SK-N-SH (cell line): ENCODE measurements around the gene ARHGEF4. TPM values are rescaled to one million over a fixed set of nuclear protein-coding genes. Genes with fewer than 3 reads are reported as not detected.

ENCODE experiments used
- CTCF ChIA-PET: fragments of 300-600, 350-600 bp; formaldehyde crosslinking; extraction: SDS; loops from one replicate; lab custom pipeline; 2021; lab: Yijun Ruan, JAX
- POLR2A ChIA-PET: fragments of 350-600 bp; sonication (Branson Sonifier 250); formaldehyde crosslinking; extraction: SDS; loops from one replicate; lab custom pipeline; 2020; ENCODE audit warnings: antibody characterized with exemption, inconsistent platforms; lab: Yijun Ruan, JAX
- DNase-seq: peaks from one replicate; pipeline ENCODE4 v3.0.0; 2012
- H2AFZ ChIP-seq: fragments of 200-600 bp; sonication (generic); 2 replicates; pipeline ENCODE4 v1.8.1; 2016; ENCODE audit warnings: antibody characterized with exemption, mild to moderate bottlenecking, low read depth
- H3F3A ChIP-seq: fragments of 200-600 bp; sonication (generic); replicated peaks from 2 replicates; pipeline ENCODE3; 2016; ENCODE audit warnings: antibody characterized with exemption, mild to moderate bottlenecking; ENCODE audit not compliant: insufficient read depth
- H3K27ac ChIP-seq, 2 experiments: fragments of 200-500 bp in 1 of 2; fragments of 200-600 bp in 1 of 2; sonication (Bioruptor generic) in 1 of 2; sonication (generic), shearing (Covaris generic) in 1 of 2; 2 replicates each; pipeline versions ENCODE4 v1.5.1 to v1.6.1; 2014 to 2016; ENCODE audit warnings: low read depth in 2 of 2, inconsistent platforms in 1 of 2, low read length in 1 of 2, mild to moderate bottlenecking in 1 of 2, mixed read lengths in 1 of 2
- H3K27me3 ChIP-seq: fragments of 200-600 bp; sonication (generic), shearing (Covaris generic); 2 replicates; pipeline ENCODE4 v1.6.1; 2016; ENCODE audit warnings: mixed run types; ENCODE audit not compliant: insufficient read depth
- H3K36me3 ChIP-seq, 2 experiments: fragments of 200-500 bp in 1 of 2; fragments of 200-600 bp in 1 of 2; sonication (Bioruptor generic) in 1 of 2; sonication (generic) in 1 of 2; replicated peaks in 1 of 2; 2 replicates each; pipeline versions ENCODE3 to v1.5.1; 2014 to 2016; ENCODE audit warnings: low read length in 1 of 2, mild to moderate bottlenecking in 1 of 2; ENCODE audit not compliant: insufficient read depth in 2 of 2, control insufficient read depth in 1 of 2
- H3K4me1 ChIP-seq, 2 experiments: fragments of 200-500 bp in 1 of 2; fragments of 200-600 bp in 1 of 2; sonication (Bioruptor generic) in 1 of 2; sonication (generic), shearing (Covaris generic) in 1 of 2; 2 replicates each; pipeline versions ENCODE4 v1.5.1 to v1.6.1; 2014 to 2016; ENCODE audit warnings: low read depth in 1 of 2, low read length in 1 of 2, mixed run types in 1 of 2; ENCODE audit not compliant: insufficient read depth in 2 of 2, control insufficient read depth in 1 of 2
- H3K4me2 ChIP-seq: fragments of 200-600 bp; sonication (generic), shearing (Covaris generic); 2 replicates; pipeline ENCODE4 v1.6.1; 2017; ENCODE audit warnings: mixed run types
- H3K4me3 ChIP-seq, 2 experiments: fragments of 200-500 bp in 1 of 2; fragments of 200-600 bp in 1 of 2; sonication (Bioruptor generic) in 1 of 2; sonication (generic), shearing (Covaris generic) in 1 of 2; 2 replicates each; pipeline versions ENCODE4 v1.5.1 to v1.8.1; 2014 to 2016; ENCODE audit warnings: low read depth in 2 of 2, inconsistent platforms in 1 of 2, low read length in 1 of 2, mild to moderate bottlenecking in 1 of 2, mixed read lengths in 1 of 2, moderate library complexity in 1 of 2
- H3K79me2 ChIP-seq: fragments of 200-600 bp; sonication (generic); 2 replicates; pipeline ENCODE4 v1.8.1; 2017; ENCODE audit warnings: mild to moderate bottlenecking; ENCODE audit not compliant: insufficient read depth
- H3K9ac ChIP-seq: fragments of 200-600 bp; sonication (generic); 2 replicates; pipeline ENCODE4 v1.6.1; 2017; ENCODE audit warnings: mixed run types
- H3K9me2 ChIP-seq: fragments of 200-600 bp; sonication (generic); 2 replicates; pipeline ENCODE4 v1.6.1; 2017; ENCODE audit warnings: mixed run types
- H3K9me3 ChIP-seq: fragments of 200-600 bp; sonication (generic); 2 replicates; pipeline ENCODE4 v1.6.1; 2017; ENCODE audit warnings: mixed run types, mild to moderate bottlenecking, moderate library complexity
- H4K20me1 ChIP-seq: fragments of 200-600 bp; sonication (generic); 2 replicates; pipeline ENCODE4 v1.6.1; 2017; ENCODE audit warnings: mild to moderate bottlenecking, mixed run types; ENCODE audit not compliant: insufficient read depth
- ELF1 ChIP-seq: IDR thresholded peaks from 2 replicates; pipeline ENCODE4 v1.4.0; 2012
- EP300 ChIP-seq, 2 experiments: IDR thresholded peaks; 2 replicates each; pipeline versions ENCODE4 v1.4.0 to v1.6.1; 2012; ENCODE audit warnings: borderline replicate concordance in 1 of 2, low read depth in 1 of 2, low read length in 1 of 2
- EZH2phosphoT487 ChIP-seq: fragments of 200-600 bp; sonication (generic); IDR thresholded peaks from 2 replicates; pipeline ENCODE4 v1.6.1; 2017; ENCODE audit warnings: low read depth, mixed run types, mild to moderate bottlenecking, antibody characterized with exemption, moderate library complexity, borderline replicate concordance
- FOXJ3 ChIP-seq: sonication (generic); formaldehyde crosslinking; IDR thresholded peaks from 2 replicates; pipeline ENCODE4 v1.5.1; 2020; ENCODE audit warnings: mild to moderate bottlenecking, missing genetic modification reagents
- FOXM1 ChIP-seq: IDR thresholded peaks from 2 replicates; pipeline ENCODE4 v1.4.0; 2012; ENCODE audit warnings: low read depth, mild to moderate bottlenecking
- GABPA ChIP-seq: IDR thresholded peaks from 2 replicates; pipeline ENCODE4 v1.4.0; 2012; ENCODE audit warnings: low read depth, mild to moderate bottlenecking
- GATA2 ChIP-seq: sonication (generic); formaldehyde crosslinking; IDR thresholded peaks from 2 replicates; pipeline ENCODE4 v1.5.0; 2020; ENCODE audit warnings: mild to moderate bottlenecking, missing genetic modification reagents
- IRF3 ChIP-seq: fragments of 150-350 bp; IDR thresholded peaks from 2 replicates; pipeline ENCODE4 v1.6.1; 2016; ENCODE audit warnings: mild to moderate bottlenecking, low read depth, low read length
- MAX ChIP-seq: IDR thresholded peaks from 2 replicates; pipeline ENCODE4 v1.4.0; 2012; ENCODE audit warnings: low read depth
- MEF2A ChIP-seq: IDR thresholded peaks from 2 replicates; pipeline ENCODE4 v1.4.0; 2012; ENCODE audit warnings: low read depth, borderline replicate concordance
- MXI1 ChIP-seq: IDR thresholded peaks from 2 replicates; pipeline ENCODE4 v1.6.1; 2012; ENCODE audit warnings: mild to moderate bottlenecking, low read depth, low read length, improper control_type of control experiment
- POLR2AphosphoS5 ChIP-seq: IDR thresholded peaks from 2 replicates; pipeline ENCODE4 v1.6.1; 2012; ENCODE audit warnings: low read depth, low read length
- TEAD4 ChIP-seq: IDR thresholded peaks from 2 replicates; pipeline ENCODE4 v1.4.0; 2012; ENCODE audit warnings: mild to moderate bottlenecking, borderline replicate concordance; ENCODE audit not compliant: insufficient read depth
- USF1 ChIP-seq: IDR thresholded peaks from 2 replicates; pipeline ENCODE4 v1.4.0; 2012; ENCODE audit warnings: low read depth, borderline replicate concordance
- YY1 ChIP-seq: IDR thresholded peaks from 2 replicates; pipeline ENCODE4 v1.4.0; 2012; ENCODE audit warnings: low read depth, mild to moderate bottlenecking
- WGBS: methylation state at CpG from one replicate; pipeline ENCODE4 v1.1.6; 2017; ENCODE audit warnings: low lambda C conversion rate; 5-methylcytosine and 5-hydroxymethylcytosine counted together
- polyA plus RNA-seq, 3 experiments: library from polyadenylated mRNA; depleted of rRNA; stranded (reverse); fragments of >200 nt; gene quantifications; 2 replicates each; pipeline ENCODE4 v1.2.3, GENCODE V29; 2012
- TF ChIP-seq, protein P1 (sequence below): fragments of 200-600 bp; sonication (generic); IDR thresholded peaks from 2 replicates; pipeline ENCODE4 v1.6.1; 2017; ENCODE audit warnings: antibody characterized with exemption, mild to moderate bottlenecking, moderate library complexity
- TF ChIP-seq, protein P2 (sequence below): fragments of 150-350 bp; IDR thresholded peaks from 2 replicates; pipeline ENCODE4 v1.6.1; 2017; ENCODE audit warnings: antibody characterized with exemption, low read length, low read depth, borderline replicate concordance

Gene ARHGEF4
- polyA plus RNA-seq, 1 of the 3 experiments (the other 2 are of a cell fraction) = 2.3 TPM

DNA sequence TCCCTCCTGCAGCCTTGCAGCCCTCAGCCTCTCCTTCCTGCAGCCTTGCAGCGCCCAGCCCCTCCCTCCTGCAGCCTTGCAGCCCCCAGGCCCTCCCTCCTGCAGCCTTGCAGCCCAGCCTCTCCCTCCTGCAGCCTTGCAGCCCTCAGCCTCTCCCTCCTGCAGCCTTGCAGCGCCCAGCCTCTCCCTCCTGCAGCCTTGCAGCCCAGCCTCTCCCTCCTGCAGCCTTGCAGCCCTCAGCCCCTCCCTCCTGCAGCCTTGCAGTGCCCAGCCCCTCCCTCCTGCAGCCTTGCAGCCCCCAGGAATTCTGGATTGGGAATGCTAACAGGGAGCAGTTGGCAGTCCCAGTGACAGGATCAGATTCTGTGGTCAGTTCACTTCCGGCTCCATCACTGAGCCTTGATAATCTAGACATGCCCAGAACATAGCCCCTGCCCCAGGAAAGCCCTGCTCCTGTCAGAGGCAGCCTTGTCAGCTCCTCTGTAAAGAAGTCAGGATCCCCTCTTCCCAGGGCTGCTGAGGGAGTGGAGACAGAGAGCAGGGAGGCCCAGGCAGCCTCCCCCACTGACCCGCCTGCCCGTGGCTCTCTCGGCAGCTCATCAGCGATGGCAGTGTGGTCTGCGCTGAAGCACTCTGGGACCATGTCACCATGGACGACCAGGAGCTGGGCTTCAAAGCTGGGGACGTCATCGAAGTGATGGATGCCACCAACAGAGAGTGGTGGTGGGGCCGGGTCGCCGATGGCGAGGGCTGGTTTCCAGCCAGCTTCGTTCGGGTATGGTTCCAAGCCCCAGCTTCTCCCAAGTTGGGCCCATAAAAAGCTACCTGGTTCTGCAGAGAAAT lies 201.8 kb downstream of the ARHGEF4 start:
- no peak for TF ChIP-seq MXI1
- H3K79me2 ChIP-seq = no peaks in the 10 kb centered on the region
- H3K9me3 ChIP-seq = no peaks in the 10 kb centered on the region
- no peaks in the 10 kb centered on the region for H3F3A ChIP-seq
- no peak overlapping the region for H2AFZ ChIP-seq
- DNase-seq = no peak
- no peak overlapping the region for H3K4me3 ChIP-seq
- H3K4me1 ChIP-seq = peaks cover 0 to 41% of the 10 kb centered on the region in 2 experiments; a peak in 1 of 4 replicates
- WGBS = 92% methylated on average over 16 of the region's 17 CpGs
- H3K27me3 ChIP-seq = no peaks in the 10 kb centered on the region
- H3K36me3 ChIP-seq = no peaks in the 10 kb centered on the region
- H3K27ac ChIP-seq = no peak overlapping the region
- no peak overlapping the region for H3K4me2 ChIP-seq
- no peaks in the 10 kb centered on the region for H3K9me2 ChIP-seq
- POLR2A ChIA-PET = no interaction called here
- H4K20me1 ChIP-seq = no peaks in the 10 kb centered on the region
- no peak overlapping the region for H3K9ac ChIP-seq
- CTCF ChIA-PET = interaction anchor here (0.8 to 1.2 kb wide), 2 partner anchors 54 to 118 kb away, joined by 3 read pairs; no protein-coding TSS in a partner anchor

GRCh38 chr2:131039101-131039440 lies 202.4 kb downstream of the ARHGEF4 start:
- 92% methylated on average over 5 of the region's 9 CpGs for WGBS
- Histone ChIP-seq H3K27ac (no peak overlapping the region), H2AFZ (no peak overlapping the region), H3K36me3 (no peaks in the 10 kb centered on the region), H3K9me2 (no peaks in the 10 kb centered on the region), H3K9me3 (no peaks in the 10 kb centered on the region), H3K4me3 (no peak overlapping the region), H3K4me1 (peaks cover 0 to 37% of the 10 kb centered on the region in 2 experiments; a peak in 1 of 4 replicates), H3F3A (no peaks in the 10 kb centered on the region), H3K4me2 (no peak overlapping the region), H3K9ac (no peak overlapping the region), H3K27me3 (no peaks in the 10 kb centered on the region), H4K20me1 (no peaks in the 10 kb centered on the region), H3K79me2 (no peaks in the 10 kb centered on the region)
- TF ChIP-seq FOXM1 = no peak
- ChIA-PET POLR2A (no interaction called here), CTCF (no interaction called here)
- no peak for DNase-seq

DNA sequence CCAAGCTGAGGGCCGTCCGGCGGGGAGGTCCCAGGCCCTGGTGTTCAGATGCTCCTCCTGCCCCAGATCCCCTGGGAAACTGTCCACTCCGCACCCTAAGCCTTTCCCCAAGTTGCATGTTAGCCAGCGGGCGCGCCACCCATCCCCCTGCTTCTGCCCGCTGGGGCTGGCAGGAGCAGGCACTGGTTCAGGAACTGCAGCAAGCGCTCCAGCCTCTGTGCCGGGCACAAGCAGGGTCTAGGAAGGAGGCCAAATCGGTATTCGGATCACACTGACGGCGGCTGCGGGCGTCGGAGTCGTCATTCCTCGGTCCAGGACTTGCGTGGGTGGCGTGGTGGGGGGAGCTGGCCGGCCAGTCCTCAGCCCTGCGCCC lies 202.8 kb downstream of the ARHGEF4 start:
- H3K27me3 ChIP-seq = no peaks in the 10 kb centered on the region
- WGBS = 96% methylated on average over 13 of the region's 23 CpGs
- H3K36me3 ChIP-seq = no peaks in the 10 kb centered on the region
- ChIA-PET CTCF (no interaction called here), POLR2A (no interaction called here)
- H4K20me1 ChIP-seq = no peaks in the 10 kb centered on the region
- no peaks in the 10 kb centered on the region for H3F3A ChIP-seq
- no peak overlapping the region for H3K9ac ChIP-seq
- H3K4me2 ChIP-seq = no peak overlapping the region
- H3K4me1 ChIP-seq = peaks cover 0 to 33% of the 10 kb centered on the region in 2 experiments; a peak in 1 of 4 replicates
- no peaks in the 10 kb centered on the region for H3K79me2 ChIP-seq
- no peaks in the 10 kb centered on the region for H3K9me3 ChIP-seq
- no peaks in the 10 kb centered on the region for H3K9me2 ChIP-seq
- DNase-seq = no peak
- H3K27ac ChIP-seq = no peak overlapping the region
- no peak overlapping the region for H3K4me3 ChIP-seq
- H2AFZ ChIP-seq = no peak overlapping the region
- TF ChIP-seq TEAD4 = no peak
- TF ChIP-seq, protein P1, sequence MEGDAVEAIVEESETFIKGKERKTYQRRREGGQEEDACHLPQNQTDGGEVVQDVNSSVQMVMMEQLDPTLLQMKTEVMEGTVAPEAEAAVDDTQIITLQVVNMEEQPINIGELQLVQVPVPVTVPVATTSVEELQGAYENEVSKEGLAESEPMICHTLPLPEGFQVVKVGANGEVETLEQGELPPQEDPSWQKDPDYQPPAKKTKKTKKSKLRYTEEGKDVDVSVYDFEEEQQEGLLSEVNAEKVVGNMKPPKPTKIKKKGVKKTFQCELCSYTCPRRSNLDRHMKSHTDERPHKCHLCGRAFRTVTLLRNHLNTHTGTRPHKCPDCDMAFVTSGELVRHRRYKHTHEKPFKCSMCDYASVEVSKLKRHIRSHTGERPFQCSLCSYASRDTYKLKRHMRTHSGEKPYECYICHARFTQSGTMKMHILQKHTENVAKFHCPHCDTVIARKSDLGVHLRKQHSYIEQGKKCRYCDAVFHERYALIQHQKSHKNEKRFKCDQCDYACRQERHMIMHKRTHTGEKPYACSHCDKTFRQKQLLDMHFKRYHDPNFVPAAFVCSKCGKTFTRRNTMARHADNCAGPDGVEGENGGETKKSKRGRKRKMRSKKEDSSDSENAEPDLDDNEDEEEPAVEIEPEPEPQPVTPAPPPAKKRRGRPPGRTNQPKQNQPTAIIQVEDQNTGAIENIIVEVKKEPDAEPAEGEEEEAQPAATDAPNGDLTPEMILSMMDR = no peak
- no peak for TF ChIP-seq EP300 (IDR thresholded peaks at IDR 0.05; ENCODE audit: borderline replicate concordance in 1 of 2, low read depth in 1 of 2, low read length in 1 of 2)
- TF ChIP-seq IRF3 = no peak
- TF ChIP-seq YY1 = no peak
- no peak for TF ChIP-seq GABPA
- TF ChIP-seq FOXJ3 = no peak
- TF ChIP-seq ELF1 = no peak
- no peak for TF ChIP-seq GATA2
- TF ChIP-seq FOXM1 = no peak
- TF ChIP-seq MAX = no peak
- TF ChIP-seq POLR2AphosphoS5 = no peak
- TF ChIP-seq USF1 = no peak
- TF ChIP-seq EZH2phosphoT487 = no peak
- TF ChIP-seq, protein P2, sequence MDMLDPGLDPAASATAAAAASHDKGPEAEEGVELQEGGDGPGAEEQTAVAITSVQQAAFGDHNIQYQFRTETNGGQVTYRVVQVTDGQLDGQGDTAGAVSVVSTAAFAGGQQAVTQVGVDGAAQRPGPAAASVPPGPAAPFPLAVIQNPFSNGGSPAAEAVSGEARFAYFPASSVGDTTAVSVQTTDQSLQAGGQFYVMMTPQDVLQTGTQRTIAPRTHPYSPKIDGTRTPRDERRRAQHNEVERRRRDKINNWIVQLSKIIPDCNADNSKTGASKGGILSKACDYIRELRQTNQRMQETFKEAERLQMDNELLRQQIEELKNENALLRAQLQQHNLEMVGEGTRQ = no peak
- TF ChIP-seq MEF2A = no peak
